Activated CD4-positive, alpha-beta T cell treated with anti-CD3 and anti-CD28 coated beads for 48 hours (primary cell): Measurements from ENCODE around the gene LAMC3.

Experiments
- DNase-seq: peaks from one replicate; pipeline ENCODE4 v3.0.0-alpha.2; 2020

The LAMC3 gene

GRCh38 chr9:131013015-131013755 lies 4.2 kb downstream of the LAMC3 start:
- no peak for DNase-seq

- no peak for DNase-seq
These were observed 5.0 kb downstream of the LAMC3 start for GRCh38 chr9:131013771-131014676.

- no peak for DNase-seq
These were observed 6.1 kb downstream of the LAMC3 start for GRCh38 chr9:131015112-131015511.

- no peak for DNase-seq
These were observed 7.0 kb downstream of the LAMC3 start for GRCh38 chr9:131015876-131016397.

- DNase-seq = no peak
These were observed 8.1 kb downstream of the LAMC3 start for GRCh38 chr9:131017067-131017466.

- DNase-seq = no peak
These were observed 9.6 kb downstream of the LAMC3 start for GRCh38 chr9:131018621-131019020.

- DNase-seq = no peak
These were observed 10.6 kb downstream of the LAMC3 start for GRCh38 chr9:131019388-131020239.

- DNase-seq = no peak
These were observed 11.4 kb downstream of the LAMC3 start for GRCh38 chr9:131020388-131020787.

- no peak for DNase-seq
These were observed 11.9 kb downstream of the LAMC3 start for GRCh38 chr9:131020862-131021261.

- DNase-seq = no peak
These were observed 12.8 kb downstream of the LAMC3 start for GRCh38 chr9:131021785-131022184.

GRCh38 chr9:131024978-131025868 lies 16.2 kb downstream of the LAMC3 start:
- DNase-seq = no peak

GRCh38 chr9:131025953-131026858 lies 17.2 kb downstream of the LAMC3 start:
- DNase-seq = no peak

GRCh38 chr9:131027048-131027871 lies 18.3 kb downstream of the LAMC3 start:
- DNase-seq = no peak

- no peak for DNase-seq
These were observed 18.9 kb downstream of the LAMC3 start for GRCh38 chr9:131027872-131028179.

- no peak for DNase-seq
These were observed 19.4 kb downstream of the LAMC3 start for GRCh38 chr9:131028221-131028884.

GRCh38 chr9:131028931-131029573 lies 20.1 kb downstream of the LAMC3 start:
- DNase-seq = no peak

GRCh38 chr9:131029574-131029952 lies 20.6 kb downstream of the LAMC3 start:
- DNase-seq = no peak

- no peak for DNase-seq
These were observed 21.4 kb downstream of the LAMC3 start for GRCh38 chr9:131030239-131031004.
